HEK293T (cell line): ENCODE results near the gene PRAMEF12.

Experiments
- ELF4 ChIP-seq: fragments of 450-650 bp; IDR thresholded peaks from 2 replicates; pipeline ENCODE4 v1.6.1; 2017; ENCODE audit warnings: antibody characterized with exemption
- L3MBTL2 ChIP-seq: fragments of 450-650 bp; conservative IDR thresholded peaks from 2 replicates; pipeline ENCODE4 v1.6.1; 2016; ENCODE audit warnings: mild to moderate bottlenecking
- LEF1 ChIP-seq: fragments of 450-650 bp; IDR thresholded peaks from 2 replicates; pipeline ENCODE4 v1.6.1; 2017; ENCODE audit warnings: mild to moderate bottlenecking, borderline replicate concordance

GRCh38 chr1:12741946-12742345, 31.6 kb upstream of the PRAMEF12 start:
- TF ChIP-seq L3MBTL2 (no peak), LEF1 (no peak), ELF4 (no peak)
